ENCODE results near the gene MGLL. TPM values are rescaled to one million over a fixed set of nuclear protein-coding genes. Genes with fewer than 3 reads are reported as not detected.

Gene MGLL
- total RNA-seq (1 to 10 TPM; 2.4 to 4.8 TPM), polyA plus RNA-seq (1 to 10 TPM in 1 of 2 donors, under 1 TPM in 1; 0.77 to 2.2 TPM)

- Histone ChIP-seq H3K27ac (ENCODE audit: low read depth, low read length) (no peak within 1 kb of the TSS), H3K4me1 (ENCODE audit: insufficient read depth, low read length) (peaks cover 7% of the 10 kb centered on the region), H3K9me3 (ENCODE audit: control insufficient read depth in 1 of 2, low read length in 2 of 2) (no peaks in the 10 kb centered on the region), H3K36me3 (ENCODE audit: insufficient read depth, low read length) (no peaks in the 10 kb centered on the region), H3K27me3 (ENCODE audit: insufficient read depth, low read length) (peaks cover 10% of the 10 kb centered on the region), H3K4me3 (ENCODE audit: low read length in 2 of 2) (no peak within 1 kb of the TSS)
- ChIA-PET CTCF (ENCODE audit: partially characterized antibody) (no interaction called here), POLR2A (ENCODE audit: partially characterized antibody) (no interaction called here)
- peaks cover 0 to 3% of the 10 kb centered on the region in 2 donors for H3K36me3 Mint-ChIP-seq
- peaks cover 4 to 17% (median 8%) of the 10 kb centered on the region in 4 donors for H3K4me1 Mint-ChIP-seq
- peaks cover 0 to 9% (median 4%) of the 10 kb centered on the region in 8 donors for H3K9me3 Mint-ChIP-seq
- intact Hi-C loops (cut with micrococcal nuclease) = no loop called here
- H3K27me3 Mint-ChIP-seq = peaks cover 42 to 56% of the 10 kb centered on the region in 2 donors
- no peak for DNase-seq
- H3K27ac Mint-ChIP-seq = peak within 1 kb of the TSS in 3 of 7 donors; percentile 10 to 36 (median 21)
- peak within 1 kb of the TSS; percentile 42 to 85 (median 79) for H3K4me3 Mint-ChIP-seq
Measured at GRCh38 chr3:127822041-127822681, at the start of gene MGLL. Gene MGLL (minus strand): TSS chr3:127822515. CDS start chr3:127822318, 197 bp downstream.

DNA sequence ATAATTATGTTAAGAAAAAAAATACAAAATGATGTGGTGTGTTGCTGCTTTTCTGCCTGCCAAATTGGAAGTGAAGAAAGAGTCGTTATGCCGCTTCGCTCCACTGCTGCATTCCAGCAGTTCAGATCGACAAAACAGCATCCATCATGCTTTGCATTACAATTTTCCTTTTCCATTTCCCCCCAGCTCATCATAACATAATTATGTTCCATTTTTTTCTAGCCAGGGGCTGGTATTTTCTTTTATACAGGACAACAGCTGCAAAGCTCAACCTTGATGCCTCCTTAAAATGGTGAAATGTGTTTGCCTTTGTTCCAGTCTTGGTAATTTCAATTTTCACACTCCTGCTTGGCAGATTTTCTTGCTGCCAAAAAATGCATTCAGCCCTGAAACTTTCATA is 47.8 kb upstream of the MGLL start:
- Histone ChIP-seq H3K4me1 (ENCODE audit: insufficient read depth, low read length) (no peaks in the 10 kb centered on the region), H3K4me3 (ENCODE audit: low read length in 2 of 2) (no peak overlapping the region), H3K27ac (ENCODE audit: low read depth, low read length) (no peak overlapping the region), H3K27me3 (ENCODE audit: insufficient read depth, low read length) (no peaks in the 10 kb centered on the region), H3K36me3 (ENCODE audit: insufficient read depth, low read length) (no peaks in the 10 kb centered on the region), H3K9me3 (ENCODE audit: control insufficient read depth in 1 of 2, low read length in 2 of 2) (no peaks in the 10 kb centered on the region)
- POLR2A ChIA-PET (ENCODE audit: partially characterized antibody) = no interaction called here
- Mint-ChIP-seq H3K9me3 (no peaks in the 10 kb centered on the region), H3K4me3 (no peak overlapping the region), H3K36me3 (no peaks in the 10 kb centered on the region), H3K4me1 (no peaks in the 10 kb centered on the region), H3K27me3 (peaks cover 5 to 17% of the 10 kb centered on the region in 2 donors), H3K27ac (no peak overlapping the region)
- DNase-seq = no peak
- intact Hi-C loops (cut with micrococcal nuclease) = no loop called here
- CTCF ChIA-PET (ENCODE audit: partially characterized antibody) = no interaction called here

DNA sequence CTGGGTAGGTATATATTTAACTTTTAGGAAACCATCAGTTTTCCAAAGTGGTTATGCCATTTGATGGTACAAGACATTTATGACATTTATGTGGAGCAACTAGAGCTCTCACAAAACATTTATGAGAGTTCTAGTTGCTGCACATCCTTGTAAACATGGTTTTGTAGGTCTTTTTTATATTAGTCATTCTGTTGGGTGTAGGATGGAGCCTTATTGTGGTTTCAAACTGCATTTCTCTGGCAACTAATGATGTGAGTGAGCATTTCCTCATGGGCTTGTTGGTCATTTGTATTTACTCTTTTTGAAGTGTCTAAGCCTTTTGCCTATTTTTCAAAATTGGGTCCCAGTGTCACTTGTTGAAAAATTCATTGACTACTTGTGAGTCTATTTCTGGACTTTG is 45.7 kb upstream of the MGLL start:
- Mint-ChIP-seq H3K9me3 (no peaks in the 10 kb centered on the region), H3K4me3 (no peak overlapping the region), H3K27me3 (peaks cover 3 to 15% of the 10 kb centered on the region in 2 donors), H3K27ac (no peak overlapping the region), H3K36me3 (no peaks in the 10 kb centered on the region), H3K4me1 (no peaks in the 10 kb centered on the region)
- Histone ChIP-seq H3K36me3 (ENCODE audit: insufficient read depth, low read length) (no peaks in the 10 kb centered on the region), H3K27me3 (ENCODE audit: insufficient read depth, low read length) (no peaks in the 10 kb centered on the region), H3K4me1 (ENCODE audit: insufficient read depth, low read length) (no peaks in the 10 kb centered on the region), H3K4me3 (ENCODE audit: low read length in 2 of 2) (no peak overlapping the region), H3K9me3 (ENCODE audit: control insufficient read depth in 1 of 2, low read length in 2 of 2) (no peaks in the 10 kb centered on the region), H3K27ac (ENCODE audit: low read depth, low read length) (no peak overlapping the region)
- DNase-seq = no peak
- ChIA-PET CTCF (ENCODE audit: partially characterized antibody) (interaction anchor here (1.3 kb wide), 1 partner anchor 1188 kb away, joined by 3 read pairs; no protein-coding TSS in a partner anchor), POLR2A (ENCODE audit: partially characterized antibody) (no interaction called here)
- intact Hi-C loops (cut with micrococcal nuclease) = no loop called here

GRCh38 chr3:127867412-127867811 is 45.1 kb upstream of the MGLL start:
- ChIA-PET POLR2A (ENCODE audit: partially characterized antibody) (no interaction called here), CTCF (ENCODE audit: partially characterized antibody) (interaction anchor here (1.3 kb wide), 1 partner anchor 1187 kb away, joined by 3 read pairs; no protein-coding TSS in a partner anchor)
- no peak for DNase-seq
- Mint-ChIP-seq H3K9me3 (no peaks in the 10 kb centered on the region), H3K27me3 (peaks cover 3 to 15% of the 10 kb centered on the region in 2 donors), H3K27ac (no peak overlapping the region), H3K4me3 (no peak overlapping the region), H3K4me1 (no peaks in the 10 kb centered on the region), H3K36me3 (no peaks in the 10 kb centered on the region)
- Histone ChIP-seq H3K4me1 (ENCODE audit: insufficient read depth, low read length) (no peaks in the 10 kb centered on the region), H3K27ac (ENCODE audit: low read depth, low read length) (no peak overlapping the region), H3K36me3 (ENCODE audit: insufficient read depth, low read length) (no peaks in the 10 kb centered on the region), H3K27me3 (ENCODE audit: insufficient read depth, low read length) (no peaks in the 10 kb centered on the region), H3K4me3 (ENCODE audit: low read length in 2 of 2) (no peak overlapping the region), H3K9me3 (ENCODE audit: control insufficient read depth in 1 of 2, low read length in 2 of 2) (no peaks in the 10 kb centered on the region)
- intact Hi-C loops (cut with micrococcal nuclease) = no loop called here

DNA sequence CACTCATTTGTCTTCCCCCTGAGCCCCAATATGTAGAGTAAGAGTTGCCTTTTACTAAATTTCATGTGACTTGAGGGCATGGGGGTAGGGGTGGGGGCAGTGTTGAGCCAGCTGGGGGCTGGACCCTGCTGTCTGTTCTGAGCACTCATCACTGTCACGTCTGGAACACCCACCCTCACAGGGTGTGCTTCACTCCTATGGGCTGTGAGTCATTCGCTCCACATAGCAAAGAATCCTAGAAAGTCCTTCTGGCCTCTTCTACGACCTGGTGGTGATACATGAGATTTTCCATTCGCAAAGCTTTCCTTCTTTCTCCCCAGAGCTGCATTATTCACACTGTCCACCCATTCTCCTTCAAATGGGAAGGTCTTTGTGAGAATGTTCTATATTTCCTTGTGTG is 43.6 kb upstream of the MGLL start:
- H3K36me3 ChIP-seq (ENCODE audit: insufficient read depth, low read length) = no peaks in the 10 kb centered on the region
- no peaks in the 10 kb centered on the region for H3K9me3 Mint-ChIP-seq
- intact Hi-C loops (cut with micrococcal nuclease) = no loop called here
- CTCF ChIA-PET (ENCODE audit: partially characterized antibody) = no interaction called here
- H3K27me3 ChIP-seq (ENCODE audit: insufficient read depth, low read length) = no peaks in the 10 kb centered on the region
- H3K4me1 Mint-ChIP-seq = no peaks in the 10 kb centered on the region
- no peaks in the 10 kb centered on the region for H3K4me1 ChIP-seq (ENCODE audit: insufficient read depth, low read length)
- no peak for DNase-seq
- no peak overlapping the region for H3K27ac Mint-ChIP-seq
- H3K27ac ChIP-seq (ENCODE audit: low read depth, low read length) = no peak overlapping the region
- peaks cover 2 to 8% of the 10 kb centered on the region in 2 donors for H3K27me3 Mint-ChIP-seq
- H3K36me3 Mint-ChIP-seq = no peaks in the 10 kb centered on the region
- no peaks in the 10 kb centered on the region for H3K9me3 ChIP-seq (ENCODE audit: control insufficient read depth in 1 of 2, low read length in 2 of 2)
- no peak overlapping the region for H3K4me3 Mint-ChIP-seq
- POLR2A ChIA-PET (ENCODE audit: partially characterized antibody) = no interaction called here
- H3K4me3 ChIP-seq (ENCODE audit: low read length in 2 of 2) = no peak overlapping the region

- ChIA-PET CTCF (ENCODE audit: partially characterized antibody) (no interaction called here), POLR2A (ENCODE audit: partially characterized antibody) (no interaction called here)
Measured at GRCh38 chr3:127860211-127860696, 37.9 kb upstream of the MGLL start.

GRCh38 chr3:127859730-127860129 is 37.4 kb upstream of the MGLL start:
- no peak for DNase-seq
- Histone ChIP-seq H3K27ac (ENCODE audit: low read depth, low read length) (no peak overlapping the region), H3K4me3 (ENCODE audit: low read length in 2 of 2) (no peak overlapping the region), H3K4me1 (ENCODE audit: insufficient read depth, low read length) (no peaks in the 10 kb centered on the region), H3K27me3 (ENCODE audit: insufficient read depth, low read length) (no peaks in the 10 kb centered on the region), H3K36me3 (ENCODE audit: insufficient read depth, low read length) (no peaks in the 10 kb centered on the region), H3K9me3 (ENCODE audit: control insufficient read depth in 1 of 2, low read length in 2 of 2) (no peaks in the 10 kb centered on the region)
- ChIA-PET CTCF (ENCODE audit: partially characterized antibody) (no interaction called here), POLR2A (ENCODE audit: partially characterized antibody) (no interaction called here)
- Mint-ChIP-seq H3K27me3 (peaks cover 0 to 1% of the 10 kb centered on the region in 2 donors), H3K4me3 (no peak overlapping the region), H3K36me3 (no peaks in the 10 kb centered on the region), H3K4me1 (peaks cover 0 to 3% (median under 1%) of the 10 kb centered on the region in 4 donors), H3K27ac (no peak overlapping the region), H3K9me3 (no peaks in the 10 kb centered on the region)
- intact Hi-C loops (cut with micrococcal nuclease) = no loop called here

More at GRCh38 chr3:127860211-127860696, 37.9 kb upstream of the MGLL start:
- Histone ChIP-seq H3K4me1 (ENCODE audit: insufficient read depth, low read length) (no peaks in the 10 kb centered on the region), H3K27me3 (ENCODE audit: insufficient read depth, low read length) (no peaks in the 10 kb centered on the region), H3K9me3 (ENCODE audit: control insufficient read depth in 1 of 2, low read length in 2 of 2) (no peaks in the 10 kb centered on the region), H3K27ac (ENCODE audit: low read depth, low read length) (no peak overlapping the region), H3K4me3 (ENCODE audit: low read length in 2 of 2) (no peak overlapping the region), H3K36me3 (ENCODE audit: insufficient read depth, low read length) (no peaks in the 10 kb centered on the region)
- Mint-ChIP-seq H3K9me3 (no peaks in the 10 kb centered on the region), H3K36me3 (no peaks in the 10 kb centered on the region), H3K4me1 (peaks cover 0 to 3% (median under 1%) of the 10 kb centered on the region in 4 donors), H3K27ac (no peak overlapping the region), H3K4me3 (no peak overlapping the region), H3K27me3 (peaks cover 0 to 1% of the 10 kb centered on the region in 2 donors)
- no peak for DNase-seq
- intact Hi-C loops (cut with micrococcal nuclease) = no loop called here
